ENCODE data around the gene KRT79. TPM values are rescaled to one million over a fixed set of nuclear protein-coding genes. Genes with fewer than 3 reads are reported as not detected.

The KRT79 gene
- polyA plus RNA-seq, 1 of the 3 experiments (the other 2 are of a cell fraction): not detected

- peaks cover 18% of the 10 kb centered on the region; the same call in 1 of the 2 replicates for H3K27me3 ChIP-seq (ENCODE audit: insufficient read depth)
- CTCF ChIA-PET: interaction anchor here (0.6 to 2.5 kb wide), 3 partner anchors 12 to 191 kb away, joined by 3 to 6 read pairs (median 3); no protein-coding TSS in a partner anchor
- 42% methylated on average over 12 of the region's 19 CpGs for WGBS (ENCODE audit: low lambda C conversion rate)
These were observed 43.5 kb downstream of the KRT79 start for GRCh38 chr12:52790427-52791270.

More at GRCh38 chr12:52790427-52791270, 43.5 kb downstream of the KRT79 start:
- H3K9me3 ChIP-seq: no peaks in the 10 kb centered on the region
- no peak overlapping the region for H3K4me3 ChIP-seq (ENCODE audit: low read depth in 2 of 2, low read length in 1 of 2)
- DNase-seq: no peak
- H3K79me2 ChIP-seq (ENCODE audit: insufficient read depth): no peaks in the 10 kb centered on the region
- H3F3A ChIP-seq (replicated peaks; ENCODE audit: insufficient read depth): no peaks in the 10 kb centered on the region
- no peak overlapping the region for H2AFZ ChIP-seq (ENCODE audit: low read depth)
- H3K9ac ChIP-seq: no peak overlapping the region
- H4K20me1 ChIP-seq (ENCODE audit: insufficient read depth): no peaks in the 10 kb centered on the region
- no peak overlapping the region for H3K27ac ChIP-seq (ENCODE audit: low read depth in 2 of 2, low read length in 1 of 2)
- no peak overlapping the region for H3K4me2 ChIP-seq
- POLR2A ChIA-PET: no interaction called here
- TF ChIP-seq SIN3A (IDR thresholded peaks at IDR 0.05; ENCODE audit: borderline replicate concordance, low read depth, low read length): no peak
- no peak for TF ChIP-seq EZH2phosphoT487 (IDR thresholded peaks at IDR 0.05; ENCODE audit: borderline replicate concordance, low read depth)
- TF ChIP-seq NFIC (IDR thresholded peaks at IDR 0.05; ENCODE audit: borderline replicate concordance): no peak
- TF ChIP-seq CTCF (IDR thresholded peaks at IDR 0.05): no peak
- TF ChIP-seq POLR2AphosphoS5 (IDR thresholded peaks at IDR 0.05; ENCODE audit: low read depth, low read length): no peak
- TF ChIP-seq, protein P1, sequence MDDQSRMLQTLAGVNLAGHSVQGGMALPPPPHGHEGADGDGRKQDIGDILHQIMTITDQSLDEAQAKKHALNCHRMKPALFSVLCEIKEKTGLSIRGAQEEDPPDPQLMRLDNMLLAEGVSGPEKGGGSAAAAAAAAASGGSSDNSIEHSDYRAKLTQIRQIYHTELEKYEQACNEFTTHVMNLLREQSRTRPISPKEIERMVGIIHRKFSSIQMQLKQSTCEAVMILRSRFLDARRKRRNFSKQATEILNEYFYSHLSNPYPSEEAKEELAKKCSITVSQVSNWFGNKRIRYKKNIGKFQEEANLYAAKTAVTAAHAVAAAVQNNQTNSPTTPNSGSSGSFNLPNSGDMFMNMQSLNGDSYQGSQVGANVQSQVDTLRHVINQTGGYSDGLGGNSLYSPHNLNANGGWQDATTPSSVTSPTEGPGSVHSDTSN (IDR thresholded peaks at IDR 0.05): no peak
- TF ChIP-seq MAX (IDR thresholded peaks at IDR 0.05; ENCODE audit: low read depth): no peak
- no peak for TF ChIP-seq TAF1 (IDR thresholded peaks at IDR 0.05; ENCODE audit: borderline replicate concordance, low read depth, low read length)
- no peak for TF ChIP-seq GATA2 (CRISPR knock-in tag; IDR thresholded peaks at IDR 0.05)
- no peak for TF ChIP-seq MEF2A (IDR thresholded peaks at IDR 0.05; ENCODE audit: borderline replicate concordance, low read depth)
- TF ChIP-seq FOSL2 (IDR thresholded peaks at IDR 0.05; ENCODE audit: borderline replicate concordance, low read depth): no peak
- no peaks in the 10 kb centered on the region for H3K4me1 ChIP-seq (ENCODE audit: control insufficient read depth in 1 of 2, insufficient read depth in 2 of 2, low read depth in 1 of 2, low read length in 1 of 2)
- no peaks in the 10 kb centered on the region for H3K9me2 ChIP-seq
- no peaks in the 10 kb centered on the region for H3K36me3 ChIP-seq (replicated peaks in 1 of 2; ENCODE audit: control insufficient read depth in 1 of 2, insufficient read depth in 2 of 2, low read length in 1 of 2)

Data from SK-N-SH (cell line).